BJ (cell line): Measurements from ENCODE around the gene PARD3. TPM values are rescaled to one million over a fixed set of nuclear protein-coding genes. Genes with fewer than 3 reads are reported as not detected.

ENCODE experiments used
- CTCF ChIA-PET: fragments of 350-600 bp; formaldehyde crosslinking; extraction: SDS; loops from one replicate; lab custom pipeline; 2021; ENCODE audit warnings: antibody characterized with exemption, inconsistent platforms; lab: Yijun Ruan, JAX
- POLR2A ChIA-PET: fragments of 300-600 bp; sonication (Branson Sonifier 250); formaldehyde crosslinking; extraction: SDS; loops from one replicate; lab custom pipeline; 2021; ENCODE audit warnings: antibody characterized with exemption; lab: Charles Lee
- DNase-seq: peaks from one replicate; pipeline ENCODE4 v3.0.0-alpha.2; 2011; ENCODE audit warnings: low read depth
- H3K27me3 ChIP-seq: 2 replicates; pipeline ENCODE4 v1.6.0; 2011; ENCODE audit warnings: low read length; ENCODE audit not compliant: control insufficient read depth, insufficient read depth
- H3K36me3 ChIP-seq: 2 replicates; pipeline ENCODE4 v1.5.1; 2011; ENCODE audit warnings: low read length; ENCODE audit not compliant: control insufficient read depth, insufficient read depth
- H3K4me3 ChIP-seq: 2 replicates; pipeline ENCODE4 v1.5.1; 2011; ENCODE audit warnings: low read depth, mild to moderate bottlenecking, control low read depth, low read length
- polyA plus RNA-seq: library from polyadenylated mRNA; depleted of rRNA; stranded (reverse); fragments of >200 nt; gene quantifications from 2 replicates; pipeline ENCODE4 v1.2.3, GENCODE V29; 2011
- TF ChIP-seq, protein P1 (sequence below): IDR thresholded peaks from 2 replicates; pipeline ENCODE4 v1.5.1; 2011; ENCODE audit warnings: low read depth, mild to moderate bottlenecking, control low read depth, inconsistent platforms, low read length, moderate library complexity; ENCODE audit not compliant: insufficient read depth

Gene PARD3
- polyA plus RNA-seq, 1 experiment = 17.7 TPM

DNA sequence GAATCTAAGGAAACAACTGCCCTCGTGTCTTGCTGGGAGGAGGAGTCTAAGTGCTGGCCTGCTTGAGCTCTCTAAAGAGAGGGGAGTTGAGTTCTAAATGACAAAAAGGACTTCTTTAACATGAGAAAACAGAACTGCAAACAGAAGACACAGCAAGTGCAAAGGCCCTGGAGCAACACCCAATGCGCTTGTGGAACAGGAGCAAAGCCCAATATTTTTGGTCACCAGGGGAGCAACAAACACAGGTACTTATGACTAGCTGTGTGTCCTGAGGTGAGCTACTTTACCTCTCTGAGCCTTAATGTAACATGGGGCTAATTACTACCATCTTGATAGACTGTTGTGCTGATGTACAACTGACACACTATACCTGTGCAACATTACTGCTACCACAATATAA is 634.3 kb downstream of the PARD3 start:
- CTCF ChIA-PET = no interaction called here

DNA sequence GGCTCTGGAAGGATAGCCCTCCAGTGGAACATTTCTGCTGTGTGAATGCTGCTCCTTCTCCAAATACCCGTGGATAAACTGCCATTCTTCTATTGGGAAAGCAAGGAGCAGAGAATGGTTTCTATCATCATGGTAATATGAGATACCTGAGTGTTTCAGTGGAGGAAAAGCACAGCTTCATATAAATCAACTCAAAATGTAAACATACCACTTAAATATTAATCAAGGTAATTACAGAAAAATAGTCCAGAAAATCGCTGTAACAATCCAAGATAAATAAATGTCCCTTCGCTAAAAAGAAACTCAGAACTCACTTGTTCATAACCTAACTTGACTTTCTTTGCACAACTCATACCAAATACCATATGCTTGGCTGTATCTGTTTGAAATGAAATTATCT is 635.8 kb downstream of the PARD3 start:
- TF ChIP-seq, protein P1, sequence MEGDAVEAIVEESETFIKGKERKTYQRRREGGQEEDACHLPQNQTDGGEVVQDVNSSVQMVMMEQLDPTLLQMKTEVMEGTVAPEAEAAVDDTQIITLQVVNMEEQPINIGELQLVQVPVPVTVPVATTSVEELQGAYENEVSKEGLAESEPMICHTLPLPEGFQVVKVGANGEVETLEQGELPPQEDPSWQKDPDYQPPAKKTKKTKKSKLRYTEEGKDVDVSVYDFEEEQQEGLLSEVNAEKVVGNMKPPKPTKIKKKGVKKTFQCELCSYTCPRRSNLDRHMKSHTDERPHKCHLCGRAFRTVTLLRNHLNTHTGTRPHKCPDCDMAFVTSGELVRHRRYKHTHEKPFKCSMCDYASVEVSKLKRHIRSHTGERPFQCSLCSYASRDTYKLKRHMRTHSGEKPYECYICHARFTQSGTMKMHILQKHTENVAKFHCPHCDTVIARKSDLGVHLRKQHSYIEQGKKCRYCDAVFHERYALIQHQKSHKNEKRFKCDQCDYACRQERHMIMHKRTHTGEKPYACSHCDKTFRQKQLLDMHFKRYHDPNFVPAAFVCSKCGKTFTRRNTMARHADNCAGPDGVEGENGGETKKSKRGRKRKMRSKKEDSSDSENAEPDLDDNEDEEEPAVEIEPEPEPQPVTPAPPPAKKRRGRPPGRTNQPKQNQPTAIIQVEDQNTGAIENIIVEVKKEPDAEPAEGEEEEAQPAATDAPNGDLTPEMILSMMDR = no peak
- H3K36me3 ChIP-seq = no peaks in the 10 kb centered on the region
- CTCF ChIA-PET = no interaction called here
- no peaks in the 10 kb centered on the region for H3K27me3 ChIP-seq
- no peak overlapping the region for H3K4me3 ChIP-seq
- POLR2A ChIA-PET = no interaction called here
- no peak for DNase-seq

More for the DNA sequence above, 634.3 kb downstream of the PARD3 start:
- Histone ChIP-seq H3K4me3 (no peak overlapping the region), H3K27me3 (no peaks in the 10 kb centered on the region), H3K36me3 (no peaks in the 10 kb centered on the region)
- TF ChIP-seq, protein P1 = no peak
- POLR2A ChIA-PET = interaction anchor here (0.6 kb wide), 1 partner anchor 78 kb away, joined by 9 read pairs; no protein-coding TSS in a partner anchor
- DNase-seq = no peak

DNA sequence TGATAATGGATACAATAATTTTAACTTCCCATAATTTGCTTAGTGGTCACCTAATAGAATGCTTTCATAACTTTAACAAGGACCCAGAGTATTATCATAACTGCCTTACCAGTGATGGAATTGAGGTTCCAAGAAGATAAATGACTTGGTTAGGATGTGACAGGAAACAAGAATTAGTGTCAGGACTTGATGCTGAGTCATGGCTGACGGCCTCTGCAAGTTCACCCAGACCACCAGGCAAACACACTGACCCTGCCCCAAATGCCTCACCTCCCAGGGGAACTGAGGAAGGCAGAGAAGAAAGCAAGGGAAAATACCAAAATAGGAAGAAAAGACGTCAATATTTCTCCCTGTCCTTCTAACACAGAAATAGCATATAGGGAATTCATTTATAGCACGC is 636.3 kb downstream of the PARD3 start:
- no peak overlapping the region for H3K4me3 ChIP-seq
- H3K36me3 ChIP-seq = no peaks in the 10 kb centered on the region
- no peaks in the 10 kb centered on the region for H3K27me3 ChIP-seq
- TF ChIP-seq, protein P1 = no peak
- CTCF ChIA-PET = no interaction called here
- POLR2A ChIA-PET = no interaction called here
- DNase-seq = no peak

DNA sequence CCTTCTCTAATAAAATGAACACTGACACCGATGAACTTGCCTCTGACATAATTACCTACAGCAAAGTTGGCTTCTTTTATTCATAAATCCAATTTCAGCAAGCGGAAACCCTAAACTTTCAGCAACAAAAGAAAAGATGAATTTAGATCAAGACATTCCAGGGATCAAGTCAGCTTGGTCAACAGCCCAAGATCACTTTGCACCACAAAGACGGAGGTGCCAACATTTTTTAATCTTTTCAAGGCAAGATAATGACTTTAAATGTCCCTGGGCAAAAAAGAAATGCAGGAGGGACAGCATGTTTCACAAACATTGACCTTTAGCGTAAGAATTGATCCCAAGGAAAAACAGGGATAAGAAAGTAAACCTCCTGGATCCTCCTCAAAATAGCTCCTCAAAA is 636.9 kb downstream of the PARD3 start:
- Histone ChIP-seq H3K36me3 (no peaks in the 10 kb centered on the region), H3K27me3 (no peaks in the 10 kb centered on the region), H3K4me3 (no peak overlapping the region)
- TF ChIP-seq, protein P1 = no peak
- DNase-seq = no peak
- POLR2A ChIA-PET = no interaction called here
- CTCF ChIA-PET = interaction anchor here (0.9 kb wide), 1 partner anchor 10 kb away, joined by 3 read pairs; no protein-coding TSS in a partner anchor

DNA sequence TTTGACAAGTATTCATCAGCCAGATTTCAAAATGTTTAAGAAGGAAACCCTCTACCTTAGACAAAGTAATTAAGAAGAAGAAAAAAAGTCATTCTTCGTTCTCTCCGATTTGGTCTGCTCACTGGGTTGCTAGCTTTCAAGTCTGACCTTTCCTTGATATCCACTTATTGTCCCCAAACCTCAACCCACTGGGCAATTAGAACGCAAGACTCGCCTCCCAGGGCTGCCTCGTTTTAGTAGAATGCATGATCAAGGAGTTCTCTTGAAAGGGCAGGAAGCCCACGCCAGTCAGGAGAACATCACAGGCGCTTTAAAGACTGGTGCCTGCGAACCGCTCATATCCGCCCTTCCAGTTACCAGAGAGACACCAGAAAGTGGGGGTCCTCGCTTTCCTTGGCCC is 637.7 kb downstream of the PARD3 start:
- TF ChIP-seq, protein P1 = no peak
- Histone ChIP-seq H3K36me3 (no peaks in the 10 kb centered on the region), H3K27me3 (no peaks in the 10 kb centered on the region), H3K4me3 (no peak overlapping the region)
- DNase-seq = no peak
- ChIA-PET CTCF (interaction anchor here (0.6 to 0.9 kb wide), 2 partner anchors 9 to 254 kb away, joined by 3 read pairs; no protein-coding TSS in a partner anchor), POLR2A (no interaction called here)
